GM18508 (cell line): Measurements from ENCODE around the gene SYCE3.
"Not testable (repeated sequence)": the region's sequence is repeated elsewhere in the genome, so short reads cannot be mapped to it uniquely, and the experiment has no call there.

Experiments used
- ATAC-seq: cut with Tn5 transposase; IDR thresholded peaks from one replicate; pipeline ENCODE4 v1.9.1; 2021; ENCODE audit warnings: moderate number of reproducible peaks; ENCODE audit not compliant: insufficient read depth, unreplicated experiment

SYCE3 gene

DNA sequence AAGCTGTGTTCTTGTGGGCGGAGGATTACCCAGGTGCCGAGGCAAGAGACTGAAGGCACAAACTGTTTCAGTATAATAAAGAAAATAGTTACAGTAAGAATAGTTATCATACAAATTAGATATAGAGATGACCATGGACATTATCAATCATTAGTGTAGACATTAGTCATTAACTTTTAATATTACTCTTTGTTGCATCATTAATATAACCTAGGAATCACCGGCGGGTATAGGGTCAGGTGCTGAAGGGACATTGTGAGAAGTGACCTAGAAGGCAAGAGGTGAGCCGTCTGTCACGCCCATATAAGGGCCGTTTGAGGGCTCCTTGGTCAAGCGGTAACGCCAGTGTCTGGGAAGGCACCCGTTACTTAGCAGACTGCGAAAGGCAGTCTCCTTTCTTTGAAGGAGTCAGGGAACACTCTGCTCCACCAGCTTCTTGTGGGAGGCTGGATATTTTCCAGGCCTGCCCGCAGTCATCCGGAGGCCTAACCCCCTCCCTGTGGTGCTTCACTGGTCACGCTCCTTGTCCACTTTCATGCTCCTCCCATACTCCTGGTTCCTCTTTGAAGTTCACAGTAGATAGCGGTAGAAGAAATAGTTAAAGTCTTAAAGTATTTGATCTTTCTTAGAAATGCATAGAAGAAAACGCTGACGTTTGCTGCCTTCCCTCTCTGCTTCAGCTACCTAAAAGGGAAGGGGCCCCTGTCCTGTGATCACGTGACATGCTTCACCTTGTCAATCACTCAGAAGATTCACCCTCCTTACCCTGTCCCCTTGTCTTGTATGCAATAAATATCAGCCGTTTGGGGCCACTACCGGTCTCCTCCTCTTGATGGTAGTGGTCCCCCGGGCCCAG lies 28.6 kb downstream of the SYCE3 start:
- ATAC-seq: not testable (repeated sequence)

DNA sequence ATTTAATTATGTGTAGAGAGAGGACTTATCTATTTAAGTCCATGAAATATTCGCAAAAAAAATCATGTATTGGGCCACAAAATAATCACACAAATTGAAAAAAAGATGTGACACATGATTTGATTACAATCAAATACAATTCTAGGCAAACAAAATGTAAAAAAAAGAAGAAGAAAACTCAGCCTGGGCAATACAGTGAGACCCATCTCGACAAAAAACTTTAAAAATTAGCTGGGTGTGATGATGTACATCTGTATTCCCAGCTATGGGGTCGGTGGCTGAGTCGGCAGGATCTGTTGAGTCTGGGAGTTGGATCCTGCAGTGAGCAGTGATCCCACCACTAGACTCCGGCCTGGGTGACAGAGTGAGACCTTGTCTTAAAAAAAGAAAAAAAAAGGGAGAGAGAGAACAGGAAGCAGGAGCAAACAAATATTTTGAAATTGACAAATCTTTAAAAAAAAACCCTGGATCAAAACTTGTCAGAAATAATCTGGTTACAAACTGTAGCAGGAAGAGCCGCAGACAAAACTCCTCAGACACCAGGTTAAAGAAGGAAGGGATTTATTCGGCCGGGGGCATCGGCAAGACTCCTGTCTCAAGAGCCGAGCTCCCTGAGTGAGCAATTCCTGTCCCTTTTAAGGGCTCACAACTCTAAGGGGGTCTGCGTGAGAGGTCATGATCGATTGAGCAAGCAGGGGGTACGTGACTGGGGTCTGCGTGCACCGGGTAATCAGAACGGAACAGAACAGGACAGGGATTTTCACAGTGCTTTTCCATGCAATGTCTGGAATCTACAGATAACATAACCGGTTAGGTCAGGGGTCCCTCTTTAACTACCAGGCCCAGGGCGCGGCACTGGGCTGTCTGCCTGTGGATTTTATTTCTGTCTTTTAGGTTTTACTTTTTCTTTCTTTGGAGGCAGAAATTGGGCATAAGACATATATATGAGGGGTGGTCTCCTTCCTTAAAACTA lies 29.6 kb downstream of the SYCE3 start:
- no peak for ATAC-seq

DNA sequence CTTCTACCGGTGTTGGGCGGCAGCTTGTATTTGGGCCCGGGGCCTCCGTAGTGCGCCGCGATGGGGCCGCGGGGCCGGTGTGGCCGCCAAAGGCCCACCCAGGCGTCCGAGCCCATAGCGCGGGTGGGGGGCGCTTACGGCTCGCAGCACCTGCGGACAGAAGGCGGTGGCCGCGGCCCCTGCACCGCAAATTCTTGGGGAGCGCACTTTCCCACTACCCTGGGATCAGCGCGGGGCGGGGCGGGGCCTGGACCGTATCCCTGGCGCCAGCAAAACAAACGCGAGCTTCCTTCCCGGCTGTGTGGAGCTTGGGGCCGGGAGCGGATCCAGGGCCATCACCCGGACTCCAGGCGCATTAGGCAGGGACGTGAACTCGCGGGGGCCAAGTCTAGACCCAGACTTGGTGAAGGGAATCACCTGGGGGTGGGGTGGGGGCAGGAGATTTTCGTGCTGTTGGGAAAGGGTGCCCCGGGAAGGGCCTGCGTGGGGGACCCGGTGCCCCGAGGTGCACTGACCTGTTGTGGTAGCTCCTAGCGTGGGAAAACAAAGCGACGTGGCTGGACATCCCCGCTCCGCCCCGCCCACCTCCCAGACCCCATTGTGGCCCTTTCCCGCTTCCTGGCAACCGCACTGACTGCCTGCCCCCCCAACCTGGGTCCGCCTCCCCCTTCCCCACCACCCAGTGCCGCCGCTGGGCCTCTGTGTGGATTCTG lies 30.6 kb downstream of the SYCE3 start:
- ATAC-seq: no peak

DNA sequence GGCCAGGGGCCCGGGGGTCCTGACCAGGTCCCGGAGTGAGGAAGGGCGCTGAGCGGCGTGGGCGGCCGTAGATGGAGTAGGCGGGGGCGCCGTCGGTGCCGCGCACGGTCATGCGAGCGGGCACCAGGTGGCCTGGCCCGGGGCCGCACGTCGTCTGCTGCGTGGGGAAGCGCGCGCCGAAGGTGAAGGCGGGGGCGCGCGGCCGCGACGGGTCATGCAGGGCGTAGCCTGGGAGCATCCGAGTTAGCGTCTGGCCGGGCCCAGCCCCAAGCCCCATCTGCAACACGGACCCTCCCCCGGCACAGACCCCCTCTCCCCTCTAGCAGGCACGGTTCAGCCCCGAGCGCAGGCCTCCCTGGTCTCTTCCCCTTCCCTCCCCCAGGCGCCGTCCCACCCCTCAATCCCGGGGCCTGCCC lies 31.2 kb downstream of the SYCE3 start:
- no peak for ATAC-seq

DNA sequence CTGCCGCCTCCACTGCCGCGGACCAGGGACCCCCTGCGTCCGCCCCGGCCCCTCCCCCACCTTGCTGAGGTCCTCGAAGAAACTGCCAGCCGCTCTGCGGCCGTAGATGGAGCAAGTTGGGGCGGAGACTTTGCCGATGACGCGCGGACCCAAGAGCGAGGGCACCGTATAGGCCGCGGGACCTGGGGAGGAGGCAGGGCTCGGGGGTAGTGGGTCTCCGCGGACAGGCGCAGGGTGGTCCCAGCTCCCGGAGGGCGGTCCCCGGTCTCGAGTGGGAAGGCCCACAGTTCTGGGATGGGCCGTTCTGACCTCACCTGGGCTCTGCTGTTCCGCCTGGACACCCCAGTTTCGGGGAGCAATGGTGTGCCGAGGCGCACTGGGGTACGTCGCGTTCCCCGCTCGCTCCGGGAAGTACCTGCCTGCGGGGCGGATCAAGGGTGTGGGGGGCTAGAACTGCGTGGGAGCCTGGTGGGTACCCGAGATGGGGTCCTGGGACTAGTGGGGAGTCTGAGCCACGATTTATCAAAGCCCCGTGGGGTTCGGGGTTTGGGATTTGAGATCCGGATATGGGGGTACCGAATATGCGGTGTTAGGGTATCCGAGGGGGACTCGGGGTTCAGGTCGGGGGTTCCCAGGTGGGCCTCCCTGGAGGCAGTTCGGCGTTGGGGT lies 31.7 kb downstream of the SYCE3 start:
- no peak for ATAC-seq

DNA sequence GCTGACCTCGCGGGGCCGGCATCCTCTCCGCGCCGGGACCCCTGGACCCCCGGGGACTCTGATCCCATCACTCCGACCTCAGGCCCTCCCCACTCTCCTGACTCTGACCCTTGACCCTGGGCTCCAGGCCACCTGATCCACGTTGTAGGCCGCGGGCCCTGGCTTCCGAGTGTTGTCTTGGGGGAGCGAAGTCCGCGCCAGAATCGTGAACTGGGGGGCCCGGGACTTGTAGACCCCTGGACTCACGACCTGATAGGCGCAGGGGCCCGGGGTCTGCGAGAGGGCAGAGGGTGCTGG lies 32.2 kb downstream of the SYCE3 start:
- no peak for ATAC-seq

DNA sequence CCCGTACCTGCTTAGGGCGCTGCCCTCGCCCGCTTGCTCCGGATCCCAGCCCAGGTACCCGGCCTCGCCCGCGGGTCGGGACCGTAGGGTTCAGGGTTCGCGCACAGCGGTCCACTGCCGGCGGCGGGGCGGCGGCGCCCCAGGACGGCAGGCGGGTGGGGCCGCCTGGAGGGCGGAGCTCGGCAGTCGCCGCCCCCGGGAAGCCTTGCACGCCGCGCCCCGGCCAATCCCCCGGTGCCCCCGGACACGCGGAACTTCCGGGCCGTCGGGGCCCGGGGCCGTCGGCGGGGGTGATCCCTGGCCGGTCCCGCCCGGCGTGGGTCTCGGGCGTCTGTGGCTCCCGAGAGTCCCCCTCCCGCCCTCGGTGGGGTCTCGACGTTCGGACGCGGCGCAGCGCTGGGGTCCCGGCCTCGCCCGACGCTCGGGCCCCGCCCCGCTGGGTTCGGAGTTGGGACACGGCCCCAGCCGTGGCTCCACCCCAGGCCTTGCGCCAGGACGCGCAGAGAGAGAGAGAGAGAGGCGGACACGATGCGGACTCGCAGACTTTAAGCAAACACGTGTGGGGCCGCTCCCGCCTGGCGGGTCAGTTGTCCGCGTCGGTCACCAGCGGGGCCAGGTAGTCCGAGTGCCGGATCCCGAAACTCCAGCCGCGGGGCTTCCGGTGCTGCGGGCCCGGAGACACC lies 32.7 kb downstream of the SYCE3 start, which contains the start of gene TYMP:
Gene TYMP, minus strand, starts transcription at position 116 of the 683 bp plus-strand sequence. CDS start 303 bp downstream, outside the sequence.
- no peak for ATAC-seq

DNA sequence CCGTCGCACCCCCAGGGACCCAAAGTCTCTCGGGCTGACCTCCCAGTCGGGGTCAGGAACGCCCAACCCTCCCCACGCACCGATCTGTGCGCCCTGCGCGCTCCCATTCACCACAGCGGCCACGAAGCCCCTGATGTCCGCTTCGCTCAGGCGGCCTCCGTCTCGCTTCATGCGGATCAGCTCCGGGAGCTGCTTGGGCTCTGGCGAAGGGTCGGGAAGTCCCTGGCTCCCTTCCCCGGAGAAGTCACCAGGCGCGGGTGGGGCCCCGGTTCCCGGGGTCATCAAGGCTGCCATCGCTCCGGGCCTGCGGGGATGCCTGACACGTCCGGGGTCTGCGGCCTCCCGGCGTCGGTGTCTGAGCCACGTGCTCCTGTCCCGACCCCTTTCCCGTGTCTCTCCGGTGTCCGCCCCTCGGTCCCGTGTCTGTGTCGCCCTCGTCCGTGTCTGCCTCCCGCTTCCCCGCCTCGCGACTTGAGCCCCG lies 33.3 kb downstream of the SYCE3 start:
- no peak for ATAC-seq

DNA sequence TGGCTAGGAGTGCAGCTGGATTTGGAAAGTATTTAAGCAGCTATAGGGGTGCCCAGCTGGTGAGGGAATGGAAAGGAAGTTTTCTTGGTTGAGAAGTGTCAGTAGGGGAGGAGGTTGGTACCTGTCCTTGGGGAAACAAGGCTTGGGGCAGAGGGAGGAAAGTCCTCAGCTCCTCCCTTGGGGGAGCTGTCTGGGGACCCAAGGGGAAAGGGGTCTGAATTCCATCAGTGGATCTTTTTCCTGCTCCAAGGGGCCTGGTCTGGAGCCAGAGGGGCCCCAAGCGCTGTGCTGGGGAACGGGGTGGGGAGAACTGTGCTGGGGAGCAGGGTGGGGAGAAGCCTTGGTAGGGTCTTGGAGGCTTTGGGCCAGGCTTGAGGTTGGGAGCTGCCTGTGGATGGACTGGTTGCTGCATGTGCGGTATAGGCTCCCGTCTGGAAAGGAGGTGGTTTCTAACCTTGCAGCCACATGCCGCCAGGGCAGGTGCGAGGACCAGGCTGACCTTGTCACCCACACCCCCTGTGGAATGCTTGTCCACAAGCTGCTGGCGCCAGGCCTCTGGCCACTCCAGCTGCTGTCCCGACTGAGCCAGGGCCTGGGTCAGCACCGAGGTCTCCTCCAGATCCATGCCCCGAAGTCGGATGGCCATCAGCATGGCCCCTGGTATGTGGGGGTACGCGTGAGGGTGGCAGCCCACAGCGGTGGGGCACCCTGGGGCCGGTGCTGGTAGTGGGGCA lies 33.9 kb downstream of the SYCE3 start:
- ATAC-seq: no peak

DNA sequence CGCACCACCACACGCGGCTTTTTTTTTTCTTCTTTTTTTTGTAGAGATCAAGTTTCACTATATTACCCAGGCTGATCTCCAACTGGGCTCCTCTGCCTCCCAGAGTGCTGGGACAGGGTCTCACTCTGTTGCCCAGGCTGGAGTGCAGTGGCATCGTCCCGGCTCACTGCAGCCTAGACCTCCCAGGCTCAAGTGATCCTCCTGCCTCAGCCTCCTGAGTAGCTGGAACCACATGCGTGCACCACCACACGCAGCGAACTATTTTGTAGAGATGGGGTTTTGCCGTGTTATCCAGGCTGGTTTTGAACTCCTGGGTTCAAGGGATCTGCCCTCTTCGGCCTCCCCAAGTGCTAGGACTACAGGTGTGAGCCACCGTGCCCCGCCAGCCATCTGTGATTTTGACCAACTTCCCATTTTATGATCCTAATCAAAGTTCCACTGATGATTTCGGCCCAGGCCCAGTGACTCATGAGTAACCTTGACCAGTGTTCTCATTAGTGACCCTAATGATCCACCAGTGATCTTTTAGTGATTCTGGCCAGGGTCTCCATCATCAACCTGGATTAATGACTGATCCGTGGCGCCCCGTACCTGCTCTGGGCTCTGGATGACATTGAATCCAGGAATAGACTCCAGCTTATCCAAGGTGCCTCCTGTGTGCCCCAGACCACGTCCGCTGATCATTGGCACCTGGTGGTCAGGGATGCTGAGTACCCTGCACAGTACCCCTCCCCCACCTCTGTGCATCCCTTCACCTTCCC lies 34.6 kb downstream of the SYCE3 start:
- no peak for ATAC-seq

DNA sequence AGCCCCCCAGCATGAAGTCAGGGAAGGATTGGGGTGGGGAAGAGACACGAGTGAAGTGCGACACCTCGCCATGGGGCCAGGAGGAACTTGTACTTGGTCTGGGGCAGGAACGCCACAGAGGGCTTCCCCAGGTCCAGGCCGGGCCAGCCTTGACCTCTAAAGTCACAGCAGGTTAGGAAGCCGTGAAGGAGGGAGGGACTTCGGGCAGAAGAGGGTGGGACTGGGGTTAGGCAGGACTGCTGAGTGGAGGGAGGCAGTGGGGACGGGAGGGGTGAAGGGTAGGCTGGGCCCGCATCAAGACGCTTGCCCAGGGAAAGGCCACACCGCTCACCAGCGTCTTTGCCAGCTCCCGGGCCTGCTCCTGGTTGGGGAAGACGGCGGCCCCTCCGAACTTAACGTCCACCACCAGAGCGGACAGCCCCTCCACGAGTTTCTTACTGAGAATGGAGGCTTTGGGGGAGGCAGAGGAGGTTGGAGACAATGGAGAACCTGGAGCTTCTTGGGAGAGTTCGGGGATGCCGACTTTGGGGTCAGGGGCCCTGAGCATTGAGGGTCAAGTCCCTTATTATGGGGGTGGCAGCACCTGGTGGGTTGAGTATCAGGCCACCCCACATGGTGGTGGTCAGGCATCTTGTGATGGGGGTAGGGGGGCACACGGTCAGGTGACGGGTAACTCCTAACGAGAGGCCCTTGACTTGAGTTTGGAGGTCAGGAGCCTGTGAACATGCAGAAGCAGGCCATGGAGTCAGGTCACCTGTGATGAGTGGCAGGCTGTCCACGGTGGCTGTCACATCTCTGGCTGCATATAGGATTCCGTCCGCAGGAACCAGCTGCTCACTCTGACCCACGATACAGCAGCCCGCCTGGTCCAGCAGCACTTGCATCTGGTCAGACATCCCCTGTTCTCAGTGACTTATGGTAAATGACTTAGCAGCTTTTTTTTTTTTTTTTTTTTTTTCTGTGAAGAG lies 35.6 kb downstream of the SYCE3 start:
- no peak for ATAC-seq

DNA sequence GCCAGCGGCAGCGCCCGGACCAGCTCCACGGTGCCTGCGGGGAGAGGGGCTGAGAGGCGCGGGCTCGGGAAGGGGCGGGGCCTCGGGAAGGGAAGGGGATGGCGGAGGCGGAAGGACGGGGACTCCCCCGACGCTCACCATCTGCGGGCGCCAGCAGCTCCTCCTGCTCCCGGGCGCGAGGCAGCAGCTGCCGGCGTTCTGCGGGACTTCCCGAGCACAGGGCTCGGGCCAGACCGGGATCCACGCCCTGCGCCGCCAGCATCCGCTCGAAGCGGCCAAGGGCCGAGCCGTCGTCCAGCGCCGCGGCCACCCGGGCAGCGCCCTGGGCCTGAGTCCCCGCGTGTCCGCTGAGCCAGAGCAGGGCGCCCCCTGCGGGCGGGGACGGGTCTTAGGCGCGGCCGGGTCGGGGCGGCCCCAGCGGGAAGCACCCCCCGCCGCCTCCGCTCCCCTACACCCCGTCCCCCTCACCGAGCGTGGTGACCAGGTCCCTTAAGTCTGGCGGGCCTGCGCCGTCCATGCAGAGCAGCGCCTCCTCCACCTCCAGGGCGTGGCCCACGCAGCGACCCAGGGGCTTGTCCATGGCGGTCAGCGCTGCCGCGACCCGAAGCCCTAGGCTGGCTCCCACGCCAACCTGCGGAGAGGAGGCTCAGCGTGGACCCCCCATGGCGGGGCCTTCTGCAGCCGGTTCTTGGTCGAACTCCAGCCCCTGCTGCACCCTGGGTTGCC lies 36.4 kb downstream of the SYCE3 start:
- ATAC-seq: no peak

DNA sequence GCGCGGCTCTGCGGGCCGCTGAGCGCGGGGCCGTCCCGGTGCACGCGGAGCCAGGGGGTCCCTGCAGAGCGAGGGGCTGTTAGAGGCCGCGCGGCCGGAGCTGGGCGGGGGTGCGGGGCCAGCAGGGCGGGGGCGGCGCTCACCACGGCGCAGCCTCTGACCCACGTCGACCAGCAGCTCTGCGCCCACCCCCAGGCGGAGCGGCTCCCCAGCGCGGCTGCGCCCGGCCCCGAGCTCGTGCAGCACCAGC lies 36.9 kb downstream of the SYCE3 start:
- ATAC-seq: no peak

DNA sequence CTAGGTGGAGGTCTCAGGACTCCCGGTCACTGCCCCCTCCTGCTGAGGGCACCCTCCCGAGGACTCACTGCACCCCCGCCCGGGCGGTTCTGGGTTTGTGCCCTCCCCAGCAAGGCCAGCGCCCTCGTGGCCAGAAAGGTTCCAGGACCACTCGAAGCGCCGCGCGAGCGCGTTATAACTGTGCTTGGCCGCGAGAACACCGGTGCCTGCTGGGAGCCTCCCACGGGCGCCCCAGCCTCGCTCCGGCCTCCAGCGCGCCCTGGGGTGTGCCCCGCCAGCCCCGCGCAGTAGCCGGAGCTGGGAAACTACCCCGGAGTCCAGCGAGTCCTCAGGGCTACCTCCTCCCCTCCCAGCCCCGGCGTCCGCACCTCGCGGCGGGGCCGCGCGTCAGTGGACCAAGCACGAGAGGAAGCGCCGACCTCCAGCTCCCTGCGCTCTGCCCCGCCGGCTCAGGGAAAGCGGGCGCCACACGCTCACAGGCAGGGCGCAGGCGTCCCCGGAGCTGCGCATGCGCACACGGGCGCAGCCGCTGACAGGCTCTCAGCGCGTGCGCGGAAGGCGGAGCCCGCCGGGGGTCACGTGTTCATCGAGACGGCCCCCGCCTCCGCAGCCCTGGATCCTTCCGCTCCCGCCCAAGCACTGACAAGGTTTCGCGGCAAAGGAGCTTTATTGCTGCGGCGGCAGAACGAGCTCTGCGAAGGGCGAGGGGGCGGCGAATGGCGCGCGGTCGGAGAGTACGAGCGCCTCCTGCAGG lies 37.4 kb downstream of the SYCE3 start, which contains the start of gene SCO2:
Gene SCO2, minus strand, starts transcription at position 495 of the 754 bp plus-strand sequence. CDS start 1,187 bp downstream, outside the sequence.
- no peak for ATAC-seq

DNA sequence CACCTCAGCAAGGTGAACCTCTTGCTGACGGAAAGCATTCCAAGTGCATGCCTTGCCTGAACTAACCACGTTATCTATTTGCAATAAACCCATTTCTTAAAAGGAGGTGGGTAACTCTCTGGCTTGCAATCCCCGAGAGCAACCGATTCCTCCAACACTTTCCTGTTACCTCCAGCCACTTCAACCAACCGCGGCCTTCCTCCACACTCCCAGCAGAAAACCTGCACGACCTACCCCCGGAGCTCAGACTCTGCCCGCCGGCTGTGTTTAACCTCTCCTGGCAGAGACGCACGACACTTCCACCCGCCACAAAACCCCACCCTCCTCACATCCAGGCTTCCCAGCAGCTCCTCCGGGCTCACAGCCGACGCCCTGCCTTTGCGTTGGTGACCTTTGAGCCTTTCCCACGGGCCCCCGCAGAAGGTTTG lies 38.0 kb downstream of the SYCE3 start:
- no peak for ATAC-seq
